OCI-LY3 (cell line): Measurements from ENCODE around the gene PDLIM3.

Experiments
- CTCF ChIP-seq: fragments of 200-600, 300-600 bp; sonication (generic); IDR thresholded peaks from 2 replicates; pipeline ENCODE4 v1.5.1; 2014; ENCODE audit warnings: antibody characterized with exemption, low read length, low read depth
- EZH2phosphoT487 ChIP-seq: fragments of 200-600 bp; shearing (Covaris generic); IDR thresholded peaks from 2 replicates; pipeline ENCODE4 v1.6.1; 2018; ENCODE audit warnings: antibody characterized with exemption, mixed run types, low read depth

GRCh38 chr4:185578284-185578683, 43.0 kb upstream of the PDLIM3 start:
- no peak for TF ChIP-seq CTCF
- TF ChIP-seq EZH2phosphoT487: no peak
